T-helper 1 cell treated with Interleukin-12 subunit alpha and Interleukin-12 subunit beta and Interleukin-4 antibody, amounts not matched to agents 30 ng/mL and 1 ng/mL, for 36 hours (primary cell): ENCODE data around the gene NID1. TPM values are rescaled to one million over a fixed set of nuclear protein-coding genes. Genes with fewer than 3 reads are reported as not detected.
"Not testable (repeated sequence)": the region's sequence is repeated elsewhere in the genome, so short reads cannot be mapped to it uniquely, and the experiment has no call there.

Experiments
- intact Hi-C: fragments of 100-400 bp; cut with micrococcal nuclease; formaldehyde crosslinking; loops from one replicate; pipeline ENCODE4 v1.15.1; 2024
- total RNA-seq: library from RNA; stranded (reverse); gene quantifications from 2 replicates; pipeline ENCODE4 v1.2.3, GENCODE V29; 2022

The NID1 gene
- total RNA-seq, 1 donor from 2014 or later: 0.17 TPM

DNA sequence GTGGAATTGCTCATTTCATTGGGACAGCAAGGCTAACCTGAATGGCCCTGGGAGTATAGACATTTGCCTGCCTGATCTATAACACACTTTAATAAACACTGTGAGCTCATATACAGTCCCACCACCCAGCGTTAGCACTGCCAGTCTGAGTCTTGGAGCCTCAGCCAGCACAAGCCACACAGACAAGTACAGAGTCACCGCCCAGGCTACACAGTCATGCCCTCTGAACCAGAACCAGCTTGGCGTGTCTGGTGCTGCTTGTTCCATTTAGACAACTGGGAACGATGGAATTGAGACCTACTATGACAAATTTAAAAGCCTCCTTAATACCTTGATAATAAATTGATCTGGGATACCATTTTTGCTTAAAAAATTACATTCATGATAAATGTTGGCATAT is 31.6 kb downstream of the NID1 start:
- intact Hi-C loops: no loop called here

DNA sequence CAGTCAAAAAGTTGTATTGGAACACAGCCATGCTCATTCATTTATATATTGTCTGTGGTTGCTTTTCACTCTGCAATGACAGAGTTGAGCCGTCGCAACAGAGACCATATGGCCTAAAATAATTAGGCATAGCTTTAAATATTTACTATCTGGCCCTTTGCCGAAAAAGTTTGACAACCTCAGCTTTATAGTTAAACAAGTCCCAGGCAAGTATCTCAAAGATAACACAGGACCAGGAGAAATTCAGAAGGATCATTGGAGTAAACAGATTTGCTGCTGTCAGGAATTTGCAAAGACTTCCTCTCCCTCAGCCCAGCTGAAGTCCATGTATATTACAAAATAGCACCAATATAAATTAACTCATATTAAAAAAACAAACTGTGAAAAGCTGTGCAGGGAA is 34.4 kb downstream of the NID1 start:
- intact Hi-C loops: no loop called here

DNA sequence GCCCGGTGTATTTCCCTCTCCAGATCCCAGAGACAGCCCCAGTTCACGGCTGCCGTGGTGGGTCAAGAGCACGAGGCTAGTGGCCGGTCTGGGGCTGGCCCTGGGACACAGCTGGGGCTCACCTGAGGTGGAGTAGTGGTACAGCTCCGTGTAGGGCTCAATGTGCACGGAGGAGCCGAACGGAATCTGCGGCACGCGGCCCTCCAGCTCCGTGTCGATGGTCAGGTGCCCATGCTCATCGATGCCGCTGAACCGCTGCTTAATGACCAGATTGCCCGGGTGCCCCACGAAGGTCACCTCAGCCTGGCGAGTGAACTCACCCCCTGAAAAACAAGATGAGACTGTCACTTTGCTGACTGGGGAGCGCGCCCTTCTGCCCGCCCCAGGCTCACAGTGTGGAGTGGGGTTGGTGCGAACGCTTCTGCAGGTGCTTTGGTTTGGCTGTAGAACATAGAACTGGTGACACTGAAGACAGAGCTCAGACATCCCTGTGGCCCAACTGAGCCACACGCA is 35.4 kb downstream of the NID1 start:
- intact Hi-C loops: no loop called here

DNA sequence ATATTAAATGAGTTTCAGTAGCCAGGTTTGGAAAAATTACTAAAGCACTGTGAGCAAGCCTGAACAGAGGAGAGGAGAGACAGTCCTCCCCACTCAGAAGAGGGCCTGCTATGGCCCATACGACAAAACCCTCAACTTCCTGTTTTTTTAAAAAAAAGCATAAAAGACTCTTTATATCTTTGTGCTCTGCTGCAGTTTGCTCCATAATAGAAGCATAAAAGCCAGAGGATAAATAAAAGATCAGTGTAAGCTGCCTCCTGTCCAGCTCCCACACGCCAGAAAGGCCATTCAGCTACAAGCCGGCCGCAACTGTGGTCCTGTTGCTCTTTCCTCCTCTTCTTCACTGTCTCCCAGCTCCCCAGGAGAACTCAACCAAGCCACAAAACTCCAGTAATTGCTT is 37.8 kb downstream of the NID1 start:
- intact Hi-C loops: no loop called here

DNA sequence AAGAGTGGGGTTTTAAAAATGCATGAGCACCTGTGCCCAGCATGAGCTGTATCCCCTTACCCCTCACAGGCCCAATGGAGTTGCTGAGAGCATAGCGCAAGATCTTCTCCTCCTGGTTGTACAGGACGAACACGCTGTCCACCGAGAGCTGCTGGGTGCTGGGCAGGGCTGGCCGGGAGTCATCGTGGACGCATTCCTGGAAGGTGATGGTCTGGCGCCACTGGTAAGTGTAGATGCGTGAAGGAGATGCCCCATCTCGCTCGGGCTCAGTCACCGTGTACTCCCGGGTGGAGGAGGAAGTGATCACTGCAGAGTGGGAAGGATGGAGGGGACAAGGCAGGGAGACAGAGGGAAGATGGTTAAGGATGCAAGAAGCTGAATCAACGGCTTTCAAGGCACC is 39.1 kb downstream of the NID1 start:
- intact Hi-C loops: no loop called here

DNA sequence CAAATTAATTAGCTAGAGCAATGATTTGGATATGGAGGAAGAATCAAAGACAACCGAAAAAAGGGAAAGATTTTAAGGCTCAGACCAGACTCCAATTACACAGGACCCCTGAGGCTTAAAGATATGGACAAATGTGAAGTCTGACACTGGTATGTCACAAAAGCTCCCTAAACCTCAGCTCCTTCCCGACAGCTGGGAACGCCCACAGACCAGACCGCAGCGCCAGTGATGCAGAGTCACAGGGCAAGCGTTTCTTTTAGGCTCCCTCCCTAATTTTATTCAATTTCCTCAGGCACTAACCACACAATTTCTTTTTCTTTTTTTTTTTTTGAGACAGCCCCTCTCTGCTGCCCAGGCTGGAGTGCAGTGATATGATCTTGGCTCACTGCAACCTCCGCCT is 40.2 kb downstream of the NID1 start:
- intact Hi-C loops: no loop called here

DNA sequence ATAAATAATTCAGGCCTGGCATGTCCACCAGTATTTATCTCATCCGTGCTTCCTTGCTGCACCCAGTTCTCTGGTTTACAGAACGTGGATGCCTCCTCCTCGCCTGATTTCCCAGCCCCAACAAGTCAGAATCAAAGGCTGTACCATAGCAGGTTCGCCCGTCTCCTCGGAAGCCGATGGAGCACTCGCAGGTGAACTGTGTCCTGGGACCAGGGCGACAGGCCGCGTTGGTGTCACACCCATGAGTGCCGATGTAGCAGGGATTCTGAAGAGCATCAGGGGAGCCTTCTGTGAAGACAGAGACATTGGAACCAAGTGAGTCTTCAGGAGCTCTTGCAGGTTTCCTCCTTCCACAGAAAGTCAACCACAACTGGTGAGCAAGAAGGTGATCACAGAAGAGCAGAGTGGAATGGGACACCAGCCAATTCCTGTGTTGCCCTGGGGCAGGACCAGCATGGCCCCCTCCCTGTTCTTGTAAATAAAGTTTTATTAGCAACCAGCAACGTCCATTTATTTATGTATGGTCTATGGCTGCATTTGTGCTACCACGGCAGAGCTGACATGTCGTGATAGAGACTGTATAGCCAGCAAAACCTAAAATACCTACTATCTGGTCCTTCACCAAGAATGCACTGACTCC is 40.8 kb downstream of the NID1 start:
- intact Hi-C loops: no loop called here

DNA sequence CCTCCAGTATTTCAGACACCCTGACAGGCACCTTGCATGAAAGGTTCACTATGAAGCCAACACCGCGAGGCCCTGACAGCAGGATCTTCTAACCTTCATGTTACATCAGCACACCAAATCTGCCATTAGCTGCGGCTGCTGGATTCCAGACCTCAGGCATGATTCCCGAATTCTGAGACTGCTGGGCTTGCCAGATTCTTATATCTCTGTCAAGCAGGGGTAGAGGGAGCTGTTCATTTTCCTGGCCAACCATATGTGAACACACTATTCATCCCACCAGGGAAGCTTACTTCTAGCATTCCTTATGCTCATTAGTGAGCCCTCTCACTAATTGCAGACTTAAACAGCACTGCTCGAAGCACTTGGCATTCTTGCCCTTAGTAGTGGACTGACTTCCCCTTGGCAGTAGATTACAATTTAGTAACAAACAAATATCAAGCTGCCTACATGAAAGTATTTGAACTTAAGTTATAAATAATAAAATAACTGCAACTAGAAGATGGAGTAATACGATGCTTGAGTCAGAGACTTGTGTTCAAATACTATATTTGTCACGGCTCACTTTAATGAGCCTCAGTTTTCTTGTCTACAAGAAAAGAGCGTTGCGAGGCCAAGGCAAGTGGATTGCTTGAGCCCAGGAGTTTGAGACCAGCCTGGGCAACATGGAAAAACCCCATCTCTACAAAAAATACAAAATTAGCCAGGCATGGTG is 43.3 kb downstream of the NID1 start:
- intact Hi-C loops: no loop called here

DNA sequence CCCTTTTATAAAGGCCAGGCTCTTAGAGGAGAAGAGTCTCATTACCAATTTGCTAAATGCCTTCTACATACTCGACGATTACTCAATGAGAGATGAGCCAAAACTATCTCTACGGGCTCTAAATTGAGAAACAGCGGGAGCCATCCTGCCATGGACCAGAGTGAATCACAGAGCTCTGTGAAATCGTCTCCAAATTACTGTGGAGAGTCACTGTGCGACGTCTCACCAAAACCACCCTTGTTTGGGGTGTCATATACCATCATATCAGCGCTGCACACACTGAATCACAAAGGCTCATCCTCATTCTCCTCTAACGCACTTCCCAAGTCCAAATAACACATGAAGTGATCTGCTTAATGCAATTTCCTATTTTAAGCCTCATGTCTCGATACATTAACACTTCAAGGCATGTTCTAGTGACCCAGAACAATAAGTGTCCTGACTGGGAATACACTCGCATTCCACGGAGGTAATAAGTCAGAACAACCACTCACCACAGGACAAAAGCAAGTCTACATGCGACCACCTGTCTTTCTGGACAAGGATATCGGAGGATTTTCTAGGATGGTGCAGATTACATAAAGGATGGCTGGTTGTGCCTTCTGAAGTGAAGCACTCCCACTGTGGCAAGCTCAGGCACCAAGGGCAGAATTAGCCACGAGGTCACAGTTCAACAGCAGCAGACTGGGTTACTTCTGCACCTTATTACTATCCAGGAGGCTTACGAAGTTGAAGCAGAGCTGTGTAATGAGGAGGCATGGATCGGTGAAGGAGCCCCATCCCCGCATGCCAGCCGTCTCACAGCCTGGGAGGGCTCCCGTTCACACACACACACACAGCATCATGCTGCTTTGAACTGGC is 44.3 kb downstream of the NID1 start:
- intact Hi-C loops: no loop called here

DNA sequence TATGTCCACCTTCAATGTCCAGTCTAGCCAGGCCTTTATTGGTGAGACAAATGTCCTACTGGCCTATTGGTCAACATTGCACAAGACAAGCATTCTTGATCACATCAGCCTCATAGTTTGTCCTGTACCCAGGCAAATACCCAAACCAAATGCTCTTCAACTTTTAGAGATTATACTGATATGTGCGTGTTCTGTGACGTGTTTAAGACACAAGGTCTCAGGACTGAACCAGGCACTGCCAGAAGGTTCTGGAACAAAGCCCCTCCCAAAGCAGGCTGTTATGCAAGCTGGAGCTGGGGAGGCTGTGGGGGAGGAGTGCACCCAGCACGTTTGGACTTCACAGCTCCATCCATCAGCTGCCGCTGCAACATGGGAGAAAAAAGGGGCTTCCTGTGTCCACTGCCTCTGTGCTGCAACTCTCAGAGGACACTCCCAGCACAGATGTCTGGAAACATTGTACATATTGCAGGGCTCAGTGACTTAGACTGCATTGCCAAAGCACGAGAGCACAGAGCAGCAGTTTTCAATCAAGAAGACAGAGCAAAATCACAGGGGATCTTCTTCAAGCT is 45.9 kb downstream of the NID1 start:
- intact Hi-C loops: no loop called here

DNA sequence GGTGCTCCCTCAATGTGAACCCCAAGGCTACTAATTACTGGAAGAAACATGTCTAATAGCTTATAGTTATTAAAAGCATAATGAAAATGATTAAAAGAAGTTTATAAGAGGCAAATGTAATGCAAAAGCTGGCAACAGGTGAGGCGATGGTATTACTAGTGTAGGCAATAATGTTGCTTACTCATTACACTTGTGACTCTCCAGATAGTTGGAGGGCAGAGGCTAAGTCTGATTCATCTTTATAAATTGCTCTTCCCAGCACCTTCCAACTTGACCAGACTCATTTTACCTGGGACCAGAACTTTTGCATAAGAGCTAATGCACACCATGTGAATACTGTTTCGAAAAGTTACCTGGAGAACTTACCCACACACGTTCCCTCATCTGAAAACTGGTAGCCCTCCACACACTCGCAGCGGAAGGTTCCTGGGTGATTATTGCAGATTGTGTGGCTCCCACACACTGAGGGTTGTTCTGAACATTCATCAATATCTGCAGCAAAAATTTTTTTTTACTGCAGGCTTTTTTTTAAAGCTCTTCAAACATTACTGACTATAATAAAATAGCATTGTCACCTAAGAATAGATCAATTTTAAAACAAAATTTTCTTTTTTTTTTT is 48.0 kb downstream of the NID1 start:
- intact Hi-C loops: no loop called here

DNA sequence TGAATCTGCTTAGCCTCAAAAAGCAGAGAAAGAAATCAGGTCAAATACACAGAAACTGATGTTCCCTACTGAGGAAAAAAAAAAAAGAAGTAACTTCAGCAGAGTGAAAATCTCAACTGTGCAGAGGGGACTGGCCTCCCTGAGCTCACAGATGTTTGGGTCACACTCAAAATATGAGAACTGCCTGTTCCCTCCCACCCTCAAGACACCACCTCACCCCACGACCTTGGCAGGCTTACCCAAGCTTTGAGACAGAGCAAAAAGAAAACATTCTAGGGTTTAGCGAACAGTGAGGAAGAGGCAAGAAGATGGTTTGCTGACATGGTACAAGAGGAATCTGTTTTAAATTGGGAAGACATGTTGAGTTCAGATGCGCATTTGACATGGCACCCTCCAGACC is 48.8 kb downstream of the NID1 start:
- intact Hi-C loops: no loop called here

DNA sequence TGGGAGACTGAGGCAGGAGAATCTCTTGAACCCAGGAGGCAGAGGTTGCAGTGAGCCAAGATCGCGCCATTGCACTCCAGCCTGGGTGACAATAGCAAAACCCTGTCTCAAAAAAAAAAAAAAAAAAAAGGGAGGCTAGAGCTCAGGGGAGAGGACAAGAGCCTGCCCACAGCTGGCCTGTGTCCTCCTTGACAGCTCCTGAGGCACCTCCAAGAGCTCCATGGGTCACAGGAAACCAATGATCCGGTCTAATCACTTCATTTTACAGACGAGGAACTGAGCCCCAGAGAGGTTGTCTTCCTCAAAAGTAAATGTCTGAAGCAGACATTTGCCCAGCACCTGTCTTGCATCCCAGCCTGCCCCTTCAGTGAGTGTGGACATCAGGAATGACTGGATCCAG is 49.4 kb downstream of the NID1 start:
- intact Hi-C loops: no loop called here

DNA sequence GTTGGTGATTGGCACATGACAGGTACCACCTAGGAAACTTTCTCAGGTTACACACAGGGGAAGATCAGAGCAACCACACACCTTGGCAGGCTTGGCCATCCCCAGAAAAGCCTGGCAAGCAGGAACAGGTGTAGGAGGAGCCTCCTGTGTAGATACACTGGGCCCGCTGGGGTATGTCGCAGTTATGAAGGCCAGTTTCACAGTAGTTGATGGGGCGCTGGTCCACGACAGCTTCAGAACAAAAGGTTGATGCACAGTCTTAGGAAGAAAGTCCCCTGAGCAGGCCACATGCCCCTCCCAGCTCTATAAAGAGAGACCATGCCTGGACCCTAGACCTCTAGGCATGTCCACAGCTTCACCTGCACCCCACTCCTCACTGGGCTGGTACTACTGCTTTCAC is 51.6 kb downstream of the NID1 start:
- intact Hi-C loops: no loop called here

DNA sequence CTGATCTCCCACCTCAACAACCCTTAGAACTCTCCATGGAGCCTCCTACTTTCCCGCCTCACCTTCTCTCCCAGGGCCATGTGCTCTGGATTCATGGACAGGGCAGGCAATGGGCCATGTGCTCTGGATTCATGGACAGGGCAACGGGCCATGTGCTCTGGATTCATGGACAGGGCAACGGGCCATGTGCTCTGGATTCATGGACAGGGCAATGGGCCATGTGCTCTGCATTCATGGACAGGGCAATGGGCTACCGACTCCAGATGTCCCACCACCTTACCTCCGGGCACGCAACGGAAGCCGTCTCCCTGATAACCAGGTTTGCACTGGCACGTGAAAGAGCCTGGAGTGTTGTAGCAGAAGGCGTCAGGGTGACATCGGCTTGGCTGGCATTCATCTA is 53.2 kb downstream of the NID1 start:
- intact Hi-C loops: no loop called here

DNA sequence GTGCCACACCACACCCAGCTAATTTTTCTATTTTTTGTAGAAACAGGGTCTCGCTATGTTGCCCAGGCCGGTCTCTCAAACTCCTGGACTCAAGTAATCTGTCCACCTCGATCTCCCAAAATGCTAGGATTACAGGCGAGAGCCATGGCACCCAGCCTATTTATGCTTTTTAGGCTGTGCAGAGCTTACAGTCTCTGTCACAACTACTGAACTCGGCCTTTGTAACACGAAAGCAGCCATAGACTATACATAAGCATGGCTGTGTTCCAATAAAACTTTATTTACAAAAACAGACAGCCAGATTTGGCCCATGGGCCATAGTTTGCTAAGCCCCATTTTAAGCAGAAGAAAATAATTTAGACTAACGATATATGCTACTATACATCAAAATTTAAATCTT is 54.4 kb downstream of the NID1 start:
- intact Hi-C loops: no loop called here

DNA sequence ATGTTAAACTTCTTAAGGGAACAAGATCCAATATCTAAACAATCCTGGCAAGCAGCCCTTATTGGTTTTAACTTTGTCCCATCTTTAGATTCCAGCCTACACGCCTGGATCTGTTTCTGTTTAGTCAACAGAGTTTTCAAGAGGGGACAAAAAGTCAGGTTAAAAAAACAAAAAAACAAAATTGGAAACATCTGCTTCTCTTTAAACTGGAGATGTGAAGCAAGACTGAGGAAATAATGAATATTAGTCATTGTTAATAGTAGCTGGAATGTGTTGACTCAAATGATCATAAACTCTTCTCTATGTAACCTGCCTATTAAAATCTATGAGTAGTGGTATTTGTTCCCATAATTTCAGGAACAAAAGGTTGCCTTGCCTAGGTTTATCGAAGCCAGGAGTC is 55.0 kb downstream of the NID1 start:
- intact Hi-C loops: no loop called here

DNA sequence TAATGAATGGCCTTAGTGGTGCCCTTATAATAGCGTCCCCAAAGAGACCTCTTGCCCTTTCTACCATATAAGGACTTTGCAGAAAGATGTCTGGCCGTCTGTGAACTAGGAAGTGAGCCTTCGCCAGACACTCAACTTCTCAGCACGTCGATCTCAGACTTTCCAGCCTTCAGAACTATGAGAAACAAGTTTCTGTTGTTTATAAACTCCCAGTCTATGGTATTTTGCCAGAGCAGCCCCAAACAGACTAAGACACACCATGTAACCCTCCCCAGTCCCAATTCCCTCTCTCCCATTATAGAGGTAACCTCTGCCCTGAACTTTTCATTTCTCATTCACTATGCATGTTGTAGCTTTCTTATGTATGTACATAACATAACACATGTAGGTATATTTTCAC is 55.7 kb downstream of the NID1 start:
- intact Hi-C loops: no loop called here

DNA sequence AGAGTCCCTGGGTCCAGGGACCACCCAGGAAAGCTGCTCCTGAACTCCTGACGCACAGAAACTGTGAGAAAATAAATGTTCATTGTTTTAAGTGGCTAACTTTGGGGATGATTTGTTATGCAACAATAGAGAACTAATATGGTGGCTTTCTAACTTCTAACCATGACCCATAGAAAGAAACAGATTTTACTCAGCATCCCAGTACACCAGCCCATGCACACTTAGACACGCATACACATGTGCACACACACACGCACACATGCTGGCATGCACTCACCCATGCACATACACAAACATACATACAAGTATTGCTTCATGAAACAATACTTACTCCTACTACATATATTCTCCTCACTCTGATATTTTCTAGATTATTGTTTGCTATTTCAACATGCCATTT is 57.1 kb downstream of the NID1 start:
- intact Hi-C loops: no loop called here

DNA sequence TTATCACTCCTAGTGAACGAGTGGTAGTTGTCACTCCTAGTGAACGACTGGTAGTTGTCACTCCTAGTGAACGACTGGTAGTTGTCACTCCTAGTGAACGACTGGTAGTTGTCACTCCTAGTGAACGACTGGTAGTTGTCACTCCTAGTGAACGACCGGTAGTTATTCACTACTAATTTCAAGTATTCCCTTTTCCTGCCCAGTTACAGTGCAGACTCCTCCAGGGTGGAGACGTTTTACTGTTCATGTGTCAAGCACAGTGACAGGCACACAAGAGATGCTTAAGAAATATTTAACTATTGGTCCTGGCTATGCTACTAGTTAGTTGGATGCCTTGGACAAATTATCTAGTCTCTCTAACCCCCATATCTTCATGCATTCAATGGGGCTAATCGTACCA is 61.8 kb downstream of the NID1 start:
- intact Hi-C loops: not testable (repeated sequence)

DNA sequence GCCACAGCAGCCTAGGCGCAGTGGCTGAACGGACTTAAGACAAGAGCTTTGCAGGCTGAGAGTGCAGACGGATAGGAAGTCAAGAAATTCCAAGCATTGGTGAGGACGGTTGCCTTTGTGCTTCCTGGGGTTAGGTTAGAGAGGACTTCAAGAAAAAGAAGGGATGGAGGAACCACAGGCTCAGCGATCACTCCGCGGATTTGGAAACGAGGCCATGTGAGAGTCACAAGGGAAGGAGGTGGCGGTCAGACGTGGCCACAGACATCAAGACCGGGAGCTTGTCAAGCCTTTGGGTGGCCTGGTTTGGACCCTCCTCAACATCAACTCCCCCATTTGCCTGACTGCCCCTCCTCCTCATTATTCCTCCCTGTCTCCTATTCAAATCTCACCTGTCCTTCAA is 62.3 kb downstream of the NID1 start:
- intact Hi-C loops: no loop called here

DNA sequence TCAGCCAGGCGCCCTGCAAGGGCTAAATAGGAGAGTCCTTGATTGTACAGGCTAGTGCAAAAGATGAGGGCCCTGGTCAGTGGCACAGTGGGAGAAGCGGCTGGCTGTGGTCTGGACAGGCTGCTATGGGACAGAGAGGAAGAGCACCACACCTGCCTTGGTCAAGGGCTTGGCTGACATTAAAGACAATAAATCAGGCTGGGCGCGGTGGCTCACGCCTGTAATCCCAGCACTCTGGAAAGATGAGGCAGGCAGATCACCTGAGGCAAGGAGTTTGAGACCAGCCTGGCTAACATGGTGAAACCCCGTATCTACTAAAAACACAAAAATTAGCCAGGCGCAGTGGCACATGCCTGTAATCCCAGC is 62.9 kb downstream of the NID1 start:
- intact Hi-C loops: no loop called here
